Endothelial cell of umbilical vein (primary cell): Measurements from ENCODE around the gene UNC5B. TPM values are rescaled to one million over a fixed set of nuclear protein-coding genes. Genes with fewer than 3 reads are reported as not detected.

Experiments
- BruUV-seq: library from RNA; stranded (reverse); fragments of 400-500 nt; replicated peaks from 2 replicates; lab custom pipeline; 2021; lab: Mats Ljungman, UMichigan
- CTCF ChIA-PET: fragments of 300-600, 350-600 bp; sonication (Branson Sonifier 250); formaldehyde crosslinking; loops from one replicate; lab custom pipeline; 2021; ENCODE audit warnings: antibody characterized with exemption, inconsistent platforms; lab: Charles Lee
- POLR2A ChIA-PET: fragments of 300-600, 350-600 bp; sonication (Branson Sonifier 250); formaldehyde crosslinking; loops from one replicate; lab custom pipeline; 2021; ENCODE audit warnings: antibody characterized with exemption, inconsistent platforms; lab: Charles Lee
- DNase-seq: peaks from one replicate; pipeline ENCODE4 v3.0.0-alpha.2; 2011; ENCODE audit warnings: low read depth, low spot score
- FAIRE-seq: peaks from 2 replicates; lab custom pipeline; 2011; peaks lifted over from hg19 to GRCh38; lab: Jason Lieb, UNC
- H2AFZ ChIP-seq: 2 replicates; pipeline ENCODE4 v1.6.0; 2012; ENCODE audit warnings: low read depth, low read length, control low read depth, inconsistent platforms
- H3K27ac ChIP-seq: 2 replicates; pipeline ENCODE4 v1.5.1; 2011; ENCODE audit warnings: low read depth, mild to moderate bottlenecking, control low read depth, low read length, moderate library complexity; ENCODE audit not compliant: insufficient read depth
- H3K27me3 ChIP-seq, 2 experiments: 2 replicates each; pipeline versions ENCODE4 v1.6.0 to v1.6.1; 2011; ENCODE audit warnings: low read length in 2 of 2, mixed read lengths in 1 of 2; ENCODE audit not compliant: control insufficient read depth in 2 of 2, insufficient read depth in 2 of 2
- H3K36me3 ChIP-seq, 2 experiments: 2 replicates in 1 of 2; 3 replicates in 1 of 2; pipeline ENCODE4 v1.5.1; 2011; ENCODE audit warnings: low read length in 2 of 2, mild to moderate bottlenecking in 1 of 2, moderate library complexity in 1 of 2; ENCODE audit not compliant: control insufficient read depth in 2 of 2, insufficient read depth in 2 of 2; ENCODE audit errors: extremely low read depth in 1 of 2
- H3K4me1 ChIP-seq: 3 replicates; pipeline ENCODE4 v1.5.1; 2011; ENCODE audit warnings: mild to moderate bottlenecking, low read length; ENCODE audit not compliant: control insufficient read depth, insufficient read depth; ENCODE audit errors: extremely low read depth
- H3K4me2 ChIP-seq: 2 replicates; pipeline ENCODE4 v1.6.1; 2011; ENCODE audit warnings: low read length, control low read depth, mixed read lengths; ENCODE audit not compliant: insufficient read depth
- H3K4me3 ChIP-seq, 3 experiments: fragments of 200-600 bp in 1 of 3; sonication (generic), shearing (Covaris generic) in 1 of 3; replicated peaks in 1 of 3; 2 replicates each; pipeline ENCODE4 v1.5.1; 2011 to 2016; ENCODE audit warnings: control low read depth in 3 of 3, low read length in 3 of 3, mild to moderate bottlenecking in 2 of 3, inconsistent platforms in 1 of 3, low read depth in 1 of 3, moderate library complexity in 1 of 3; ENCODE audit not compliant: insufficient read depth in 1 of 3
- H3K79me2 ChIP-seq: 2 replicates; pipeline ENCODE4 v1.6.0; 2012; ENCODE audit warnings: low read length, inconsistent platforms; ENCODE audit not compliant: control insufficient read depth, insufficient read depth
- H3K9ac ChIP-seq: replicated peaks from 2 replicates; pipeline ENCODE3; 2011; ENCODE audit warnings: low read length, control low read depth; ENCODE audit not compliant: insufficient read depth; ENCODE audit errors: extremely low read depth
- H3K9me1 ChIP-seq: replicated peaks from 3 replicates; pipeline ENCODE4 v1.6.0; 2011; ENCODE audit warnings: mild to moderate bottlenecking, low read length; ENCODE audit not compliant: control insufficient read depth, insufficient read depth; ENCODE audit errors: extremely low read depth
- H3K9me3 ChIP-seq: replicated peaks from 2 replicates; pipeline ENCODE4 v1.5.1; 2012; ENCODE audit warnings: low read length, inconsistent platforms; ENCODE audit not compliant: control insufficient read depth, insufficient read depth
- H4K20me1 ChIP-seq: replicated peaks from 2 replicates; pipeline ENCODE3; 2011; ENCODE audit warnings: mild to moderate bottlenecking, low read length; ENCODE audit not compliant: control insufficient read depth, insufficient read depth; ENCODE audit errors: extremely low read depth
- CTCF ChIP-seq, 2 donors: IDR thresholded peaks; 1 replicate in 1 of 2; 2 replicates in 1 of 2; pipeline ENCODE4 v1.5.1; 2011; ENCODE audit warnings: low read length in 2 of 2, mild to moderate bottlenecking in 2 of 2, moderate library complexity in 2 of 2, control low read depth in 1 of 2, inconsistent platforms in 1 of 2, low read depth in 1 of 2; ENCODE audit not compliant: insufficient read depth in 1 of 2; ENCODE audit errors: extremely low read depth in 1 of 2
- FOS ChIP-seq: IDR thresholded peaks from 2 replicates; pipeline ENCODE4 v1.6.1; 2011; ENCODE audit warnings: mild to moderate bottlenecking, low read length, moderate library complexity, borderline replicate concordance; ENCODE audit not compliant: insufficient read depth
- GATA2 ChIP-seq: IDR thresholded peaks from 2 replicates; pipeline ENCODE4 v1.7.0; 2011; ENCODE audit warnings: low read depth, mild to moderate bottlenecking, moderate library complexity, mixed read lengths, low read length; ENCODE audit not compliant: insufficient read length, insufficient read depth
- JUN ChIP-seq: IDR thresholded peaks from 2 replicates; pipeline ENCODE4 v1.6.1; 2011; ENCODE audit warnings: borderline replicate concordance, low read depth; ENCODE audit not compliant: insufficient read length, insufficient read depth
- MYC ChIP-seq: IDR thresholded peaks from one replicate; pipeline ENCODE4 v1.6.1; 2011; ENCODE audit warnings: mild to moderate bottlenecking, low read depth, low read length
- POLR2A ChIP-seq: IDR thresholded peaks from 2 replicates; pipeline ENCODE4 v1.6.1; 2012; ENCODE audit warnings: low read depth, mild to moderate bottlenecking, control low read depth, low read length
- POLR2AphosphoS5 ChIP-seq: IDR thresholded peaks from 2 replicates; pipeline ENCODE4 v1.6.1; 2012; ENCODE audit warnings: low read depth, mild to moderate bottlenecking, control low read depth, low read length, moderate library complexity; ENCODE audit not compliant: insufficient read depth
- dilution Hi-C: fragments of 300-500 bp; cut with MboI; formaldehyde crosslinking; loops from one replicate; pipeline ENCODE4 v1.15.0; 2019; ENCODE audit warnings: low sequenced_read_pairs; ENCODE audit not compliant: extremely low pct_ligation_motif_present
- intact Hi-C: fragments of 100-400 bp; cut with micrococcal nuclease; formaldehyde crosslinking; loops from one replicate; pipeline ENCODE4 v1.10.0; 2022
- polyA plus RNA-seq, 4 experiments: library from polyadenylated mRNA; depleted of rRNA in 3 of 4; stranded (reverse) in 3 of 4; unstranded in 1 of 4; fragments of >200 nt; gene quantifications; 2 replicates each; pipeline versions ENCODE4 v1.2.1 to v1.2.3, GENCODE V29; 2011 to 2012; ENCODE audit warnings: missing spikeins in 1 of 4
- total RNA-seq: library from RNA; stranded (reverse); gene quantifications from 2 replicates; pipeline ENCODE4 v1.2.3, GENCODE V29; 2021
- TF ChIP-seq, protein P1 (sequence below): IDR thresholded peaks from 2 replicates; pipeline ENCODE4 v1.6.1; 2011; ENCODE audit not compliant: insufficient read depth, insufficient read length

UNC5B gene
- total and polyA plus RNA-seq, 2 donors (not counting 3 experiments of a cell fraction or from before 2014, with no cell fraction given): 0.39 to 2.5 TPM

DNA sequence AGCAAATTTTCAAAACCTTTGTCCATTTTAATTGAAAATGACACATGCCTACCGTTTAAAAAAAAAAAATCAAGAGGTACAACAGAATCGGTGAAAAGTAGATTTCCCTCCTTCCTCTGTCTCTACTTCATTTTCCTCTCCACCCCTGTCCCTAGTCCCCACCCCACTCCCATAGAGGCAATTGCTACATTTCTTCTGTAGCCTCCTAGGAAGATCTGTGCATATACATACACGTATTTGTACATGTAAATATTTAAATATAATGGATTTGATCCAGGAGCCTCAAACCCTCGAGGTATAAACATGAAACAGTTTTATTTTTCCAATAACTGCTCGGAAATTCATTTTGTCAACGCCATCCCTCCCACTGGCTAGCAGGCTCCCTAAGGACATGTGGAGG, 92.5 kb downstream of the UNC5B start:
- H3K27me3 ChIP-seq: peaks cover 1 to 7% of the 10 kb centered on the region in 2 experiments
- H3K9me1 ChIP-seq: no peaks in the 10 kb centered on the region
- ChIA-PET CTCF (no interaction called here), POLR2A (no interaction called here)
- no peak overlapping the region for H3K4me3 ChIP-seq
- H3K4me1 ChIP-seq: no peaks in the 10 kb centered on the region
- no peak for FAIRE-seq
- no peaks in the 10 kb centered on the region for H4K20me1 ChIP-seq
- H3K9ac ChIP-seq: no peak overlapping the region
- no peak overlapping the region for H3K27ac ChIP-seq
- H3K9me3 ChIP-seq: no peaks in the 10 kb centered on the region
- no peak for TF ChIP-seq CTCF (IDR thresholded peaks at IDR 0.05; ENCODE audit: extremely low read depth in 1 of 2, insufficient read depth in 1 of 2, low read depth in 1 of 2, low read length in 2 of 2)
- no peak for TF ChIP-seq MYC
- no peak for TF ChIP-seq POLR2AphosphoS5
- TF ChIP-seq GATA2: no peak
- H3K79me2 ChIP-seq: no peaks in the 10 kb centered on the region
- H2AFZ ChIP-seq: no peak overlapping the region
- no peaks in the 10 kb centered on the region for H3K36me3 ChIP-seq
- dilution Hi-C loops: no loop called here
- DNase-seq: no peak
- no peak overlapping the region for H3K4me2 ChIP-seq
- intact Hi-C loops: no loop called here
- BruUV-seq: no TSS peak

- no peaks in the 10 kb centered on the region for H3K4me1 ChIP-seq
- H3K9me3 ChIP-seq: no peaks in the 10 kb centered on the region
- ChIA-PET CTCF (interaction anchor here (0.6 to 1.9 kb wide), 2 partner anchors 12 to 401 kb away, joined by 3 to 9 read pairs; partner anchors contain the start of gene SLC29A3), POLR2A (no interaction called here)
- H4K20me1 ChIP-seq: no peaks in the 10 kb centered on the region
- no peaks in the 10 kb centered on the region for H3K9me1 ChIP-seq
- H3K27ac ChIP-seq: no peak overlapping the region
- TF ChIP-seq POLR2A (no peak), CTCF (IDR thresholded peaks at IDR 0.05; ENCODE audit: extremely low read depth in 1 of 2, insufficient read depth in 1 of 2, low read depth in 1 of 2, low read length in 2 of 2) (no peak), POLR2AphosphoS5 (no peak), FOS (no peak), JUN (no peak), GATA2 (no peak)
- TF ChIP-seq, protein P1, sequence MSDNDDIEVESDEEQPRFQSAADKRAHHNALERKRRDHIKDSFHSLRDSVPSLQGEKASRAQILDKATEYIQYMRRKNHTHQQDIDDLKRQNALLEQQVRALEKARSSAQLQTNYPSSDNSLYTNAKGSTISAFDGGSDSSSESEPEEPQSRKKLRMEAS: no peak
- no peak overlapping the region for H3K4me2 ChIP-seq
- BruUV-seq: no TSS peak
- no peak overlapping the region for H2AFZ ChIP-seq
- intact Hi-C loops (no loop called here), dilution Hi-C loops (no loop called here)
- H3K79me2 ChIP-seq: no peaks in the 10 kb centered on the region
- DNase-seq (no peak), FAIRE-seq (no peak)
- peaks cover 13 to 19% of the 10 kb centered on the region in 2 experiments for H3K27me3 ChIP-seq
- no peak overlapping the region for H3K9ac ChIP-seq
- H3K4me3 ChIP-seq: no peak overlapping the region
- H3K36me3 ChIP-seq: no peaks in the 10 kb centered on the region
These were observed 94.6 kb downstream of the UNC5B start for GRCh38 chr10:71306979-71307378.
